Effector memory CD4-positive, alpha-beta T cell (primary cell): ENCODE measurements around the gene SPAG16.

Experiments
- DNase-seq, 3 donors: peaks; one replicate each; pipeline ENCODE4 v3.0.0-alpha.2; 2020
- H3K27ac ChIP-seq: 2 replicates; pipeline ENCODE4 v1.7.0; 2013; ENCODE audit warnings: mild to moderate bottlenecking, low read length, moderate library complexity; ENCODE audit not compliant: insufficient read depth, poor library complexity, severe bottlenecking
- H3K27me3 ChIP-seq: replicated peaks from 2 replicates; pipeline ENCODE4 v1.7.0; 2013; ENCODE audit warnings: mild to moderate bottlenecking, low read length; ENCODE audit not compliant: insufficient read depth, control insufficient read depth, poor library complexity, severe bottlenecking
- H3K36me3 ChIP-seq: 2 replicates; pipeline ENCODE4 v1.7.0; 2013; ENCODE audit warnings: mild to moderate bottlenecking, low read length, moderate library complexity; ENCODE audit not compliant: control insufficient read depth, insufficient read depth
- H3K4me1 ChIP-seq: 2 replicates; pipeline ENCODE4 v1.7.0; 2013; ENCODE audit warnings: low read length, mild to moderate bottlenecking; ENCODE audit not compliant: control insufficient read depth, insufficient read depth, poor library complexity, severe bottlenecking
- H3K4me3 ChIP-seq: 2 replicates; pipeline ENCODE4 v1.7.0; 2013; ENCODE audit warnings: low read length, low read depth, mild to moderate bottlenecking; ENCODE audit not compliant: insufficient read depth, poor library complexity, severe bottlenecking
- H3K9me3 ChIP-seq: 2 replicates; pipeline ENCODE4 v1.7.0; 2013; ENCODE audit warnings: mild to moderate bottlenecking, low read length, moderate library complexity; ENCODE audit not compliant: control insufficient read depth

Gene SPAG16

DNA sequence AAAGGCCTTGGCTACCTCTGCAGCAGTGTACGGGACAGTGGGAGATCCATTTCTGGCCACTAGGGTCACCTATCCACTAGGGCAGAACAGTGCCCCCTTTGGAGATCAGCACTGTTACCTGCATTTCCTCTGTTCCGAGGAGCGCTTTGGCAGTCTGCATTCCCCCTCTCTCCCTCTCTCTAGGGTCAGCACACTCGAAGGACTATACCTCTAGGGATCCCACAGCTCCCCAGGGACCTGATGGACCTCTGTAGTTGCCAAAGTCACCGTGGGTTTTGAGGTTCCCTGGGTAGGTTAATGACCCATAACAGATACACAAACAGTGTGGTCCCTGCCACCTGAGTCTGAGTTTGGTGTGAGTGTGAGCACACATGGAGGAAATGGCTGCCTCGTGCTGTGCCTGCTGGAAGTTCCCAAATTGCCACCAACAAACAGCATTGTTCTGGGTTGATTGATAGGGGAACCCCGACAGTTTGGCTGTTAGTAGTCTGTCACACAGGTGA, 1026.8 kb downstream of the SPAG16 start:
- Histone ChIP-seq H3K27me3 (no peaks in the 10 kb centered on the region), H3K4me3 (no peak overlapping the region), H3K9me3 (no peaks in the 10 kb centered on the region), H3K36me3 (no peaks in the 10 kb centered on the region), H3K4me1 (no peaks in the 10 kb centered on the region), H3K27ac (no peak overlapping the region)
- no peak for DNase-seq

DNA sequence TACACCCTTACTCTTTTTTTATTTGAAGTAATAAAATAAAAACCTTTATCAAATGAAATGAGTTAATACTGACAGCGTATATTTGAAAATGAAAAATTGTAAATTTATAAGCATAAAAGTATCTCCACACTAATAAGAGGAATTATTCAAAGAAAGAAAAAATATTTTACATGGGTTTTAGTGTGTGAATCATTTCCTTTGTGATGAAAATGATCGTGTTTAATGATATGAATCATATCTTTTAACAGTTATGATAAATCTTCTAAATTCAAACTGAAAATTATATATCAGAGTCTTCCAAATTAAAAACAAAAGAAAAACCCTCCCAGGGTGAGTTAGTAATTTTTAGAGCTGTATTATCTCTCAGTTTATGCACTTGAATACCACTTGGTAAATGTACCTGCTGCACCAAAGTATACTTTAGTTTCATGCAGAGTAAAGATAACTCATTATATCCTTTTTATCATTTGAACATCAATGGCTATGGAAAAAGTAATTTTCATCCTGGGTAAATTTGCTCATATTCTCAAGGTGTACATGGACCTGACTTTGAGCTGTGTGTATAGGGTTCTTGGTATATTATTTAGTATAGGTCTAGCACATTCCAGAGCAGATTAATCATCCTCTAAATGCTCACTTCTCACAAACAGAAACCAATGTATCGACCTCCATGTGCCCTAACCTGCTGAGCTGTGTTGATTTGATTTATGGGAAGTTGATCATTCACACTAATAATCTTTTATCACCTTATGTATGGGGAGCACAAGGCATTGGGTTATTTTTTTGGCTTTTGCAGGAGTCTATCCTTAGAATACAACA, 1027.9 kb downstream of the SPAG16 start:
- no peak for DNase-seq
- Histone ChIP-seq H3K4me3 (no peak overlapping the region), H3K27me3 (no peaks in the 10 kb centered on the region), H3K4me1 (no peaks in the 10 kb centered on the region), H3K9me3 (no peaks in the 10 kb centered on the region), H3K27ac (no peak overlapping the region), H3K36me3 (no peaks in the 10 kb centered on the region)

DNA sequence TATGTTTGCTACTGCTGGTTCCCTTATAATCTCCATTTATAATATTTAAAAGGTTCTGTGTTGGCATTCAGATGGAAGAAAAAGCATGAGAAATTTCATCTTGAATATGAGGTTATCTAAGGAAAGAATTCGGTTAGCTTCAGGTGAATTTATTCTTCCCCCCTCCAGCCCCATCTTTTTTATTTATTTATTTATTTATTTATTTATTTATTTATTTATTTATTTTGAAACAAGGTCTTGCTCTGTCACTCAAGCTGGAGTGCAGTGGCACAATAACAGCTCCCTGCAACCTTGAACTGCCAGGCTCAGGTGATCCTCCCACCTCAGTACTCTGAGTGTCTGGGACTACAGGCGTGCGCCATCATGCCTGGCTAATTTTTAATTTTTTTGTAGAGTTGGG, 1031.1 kb downstream of the SPAG16 start:
- no peaks in the 10 kb centered on the region for H3K4me1 ChIP-seq
- H3K9me3 ChIP-seq: no peaks in the 10 kb centered on the region
- no peak overlapping the region for H3K27ac ChIP-seq
- no peak for DNase-seq
- no peaks in the 10 kb centered on the region for H3K27me3 ChIP-seq
- no peak overlapping the region for H3K4me3 ChIP-seq
- H3K36me3 ChIP-seq: no peaks in the 10 kb centered on the region

DNA sequence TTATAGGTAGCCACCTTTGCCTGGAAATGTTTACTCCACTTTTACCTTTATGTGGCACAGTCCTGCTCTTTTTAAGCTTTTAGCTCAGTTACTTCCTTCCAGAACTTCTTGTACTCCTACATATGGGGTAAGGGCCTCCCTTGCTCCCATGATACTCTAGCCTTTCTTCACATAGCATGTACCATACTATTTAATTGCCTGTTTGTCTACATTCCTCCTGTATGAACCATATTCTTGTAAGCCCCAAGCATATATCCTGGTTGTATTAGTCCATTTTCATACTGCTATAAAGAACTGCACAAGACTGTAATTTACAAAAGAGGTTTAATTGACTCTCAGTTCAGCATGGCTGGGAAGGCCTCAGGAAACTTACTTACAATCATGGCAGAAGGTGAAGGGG, 1035.9 kb downstream of the SPAG16 start:
- no peaks in the 10 kb centered on the region for H3K9me3 ChIP-seq
- H3K27ac ChIP-seq: no peak overlapping the region
- H3K27me3 ChIP-seq: no peaks in the 10 kb centered on the region
- H3K4me3 ChIP-seq: no peak overlapping the region
- H3K4me1 ChIP-seq: no peaks in the 10 kb centered on the region
- H3K36me3 ChIP-seq: no peaks in the 10 kb centered on the region
- no peak for DNase-seq

DNA sequence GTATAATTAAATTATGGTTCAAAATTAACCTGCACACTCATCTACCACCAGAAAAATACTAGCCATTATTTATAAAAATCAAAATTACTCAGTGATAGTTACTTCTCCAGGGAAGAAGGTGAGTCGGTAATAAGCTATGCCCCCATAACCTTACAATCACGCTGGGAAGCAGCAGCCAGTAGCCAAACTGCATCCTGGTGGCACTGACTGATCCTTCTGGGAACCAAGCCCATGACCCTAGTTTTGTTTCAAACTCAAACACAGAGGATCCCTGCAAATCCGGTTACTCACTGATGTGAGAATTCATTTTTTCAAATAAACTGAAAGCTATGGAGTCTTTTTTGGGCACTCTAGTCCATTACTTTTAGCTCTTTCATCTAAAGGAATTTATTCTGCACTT, 1038.4 kb downstream of the SPAG16 start:
- no peak for DNase-seq
- H3K9me3 ChIP-seq: no peaks in the 10 kb centered on the region

DNA sequence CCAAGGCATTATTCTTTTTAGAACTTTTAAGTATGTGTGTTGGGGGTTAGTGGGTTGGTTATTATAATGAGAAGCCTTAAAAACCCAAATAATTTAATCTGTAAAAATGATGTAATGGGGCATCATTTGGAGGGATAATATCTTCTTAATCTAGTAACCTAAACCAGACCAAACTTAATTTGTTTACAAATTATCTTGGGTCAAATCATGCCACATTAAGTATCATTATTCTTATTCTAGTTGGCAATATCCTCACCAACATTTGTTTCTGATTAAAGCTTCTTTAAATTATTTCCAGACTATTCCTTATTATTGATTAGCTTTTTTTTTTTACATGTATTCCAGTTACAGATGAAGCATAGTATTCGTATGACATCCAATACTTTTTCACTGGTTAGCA, 1041.1 kb downstream of the SPAG16 start:
- Histone ChIP-seq H3K4me1 (no peaks in the 10 kb centered on the region), H3K27me3 (no peaks in the 10 kb centered on the region), H3K9me3 (no peaks in the 10 kb centered on the region), H3K36me3 (no peaks in the 10 kb centered on the region), H3K27ac (no peak overlapping the region), H3K4me3 (no peak overlapping the region)
- no peak for DNase-seq

More for the DNA sequence above, 1038.4 kb downstream of the SPAG16 start:
- no peak overlapping the region for H3K27ac ChIP-seq
- H3K4me1 ChIP-seq: no peaks in the 10 kb centered on the region
- no peaks in the 10 kb centered on the region for H3K36me3 ChIP-seq
- no peak overlapping the region for H3K4me3 ChIP-seq
- no peaks in the 10 kb centered on the region for H3K27me3 ChIP-seq

DNA sequence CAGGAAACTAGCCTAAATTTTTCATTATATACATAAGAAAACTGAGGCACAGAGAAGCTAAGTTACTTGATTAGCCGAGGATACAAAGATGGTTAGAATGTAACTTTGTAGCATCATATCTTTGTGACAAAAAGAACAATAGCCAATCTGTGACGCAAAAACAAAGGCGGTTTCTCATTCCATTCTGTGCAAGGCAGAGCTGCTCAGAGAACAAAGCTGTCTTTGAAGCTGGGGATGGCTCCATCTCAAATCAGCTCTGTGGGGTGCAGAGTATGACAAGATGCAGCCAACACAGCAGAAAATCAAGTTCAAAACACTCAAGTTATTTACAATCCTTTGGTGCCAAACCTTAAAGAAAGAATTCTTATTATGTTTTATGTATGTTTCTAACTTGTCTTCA, 1044.7 kb downstream of the SPAG16 start:
- Histone ChIP-seq H3K4me1 (no peaks in the 10 kb centered on the region), H3K27ac (no peak overlapping the region), H3K36me3 (no peaks in the 10 kb centered on the region), H3K27me3 (no peaks in the 10 kb centered on the region), H3K4me3 (no peak overlapping the region), H3K9me3 (no peaks in the 10 kb centered on the region)
- no peak for DNase-seq

DNA sequence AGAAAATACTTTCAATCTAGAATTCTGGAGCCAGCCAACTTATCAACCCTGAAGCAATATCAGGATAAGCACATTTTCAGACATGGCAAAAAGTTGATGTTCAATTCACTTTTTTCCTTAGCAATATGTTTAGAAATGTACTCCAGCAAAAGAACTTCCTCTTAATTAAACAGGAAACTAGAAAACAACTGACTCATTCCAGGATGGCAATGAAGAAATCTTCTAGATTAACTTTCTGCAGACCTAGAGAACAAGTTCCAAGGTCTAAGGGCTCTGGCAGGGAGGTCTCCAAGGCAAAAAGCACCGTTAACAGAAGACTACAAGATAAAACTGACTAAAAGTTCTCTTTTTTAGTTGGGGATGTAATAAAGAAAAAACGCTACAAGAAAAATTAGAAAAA, 1057.4 kb downstream of the SPAG16 start:
- H3K4me3 ChIP-seq: no peak overlapping the region
- DNase-seq: no peak
- H3K36me3 ChIP-seq: no peaks in the 10 kb centered on the region
- H3K27ac ChIP-seq: no peak overlapping the region
- no peaks in the 10 kb centered on the region for H3K9me3 ChIP-seq
- H3K27me3 ChIP-seq: no peaks in the 10 kb centered on the region
- no peaks in the 10 kb centered on the region for H3K4me1 ChIP-seq

DNA sequence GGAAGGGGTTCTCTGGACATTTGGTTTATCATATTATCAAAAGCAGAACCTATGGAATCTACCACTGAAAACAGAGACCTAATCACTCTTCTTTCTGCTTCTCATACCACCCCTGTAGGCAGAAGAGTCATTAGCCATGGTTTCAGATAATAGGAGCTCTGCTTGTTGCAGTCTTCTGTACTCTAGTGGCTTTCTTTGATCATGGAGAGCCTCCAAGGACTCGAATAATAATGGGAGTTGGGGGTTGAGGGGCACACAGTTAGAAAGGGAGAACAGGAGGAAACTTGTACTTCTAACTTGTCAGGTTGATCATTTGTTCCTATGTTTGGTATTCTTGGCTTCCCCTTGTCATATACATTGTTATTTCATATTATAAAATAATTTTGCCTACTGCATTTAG, 1074.2 kb downstream of the SPAG16 start:
- no peaks in the 10 kb centered on the region for H3K36me3 ChIP-seq
- no peak overlapping the region for H3K27ac ChIP-seq
- H3K4me1 ChIP-seq: no peaks in the 10 kb centered on the region
- H3K9me3 ChIP-seq: no peaks in the 10 kb centered on the region
- H3K4me3 ChIP-seq: no peak overlapping the region
- DNase-seq: no peak
- H3K27me3 ChIP-seq: no peaks in the 10 kb centered on the region

DNA sequence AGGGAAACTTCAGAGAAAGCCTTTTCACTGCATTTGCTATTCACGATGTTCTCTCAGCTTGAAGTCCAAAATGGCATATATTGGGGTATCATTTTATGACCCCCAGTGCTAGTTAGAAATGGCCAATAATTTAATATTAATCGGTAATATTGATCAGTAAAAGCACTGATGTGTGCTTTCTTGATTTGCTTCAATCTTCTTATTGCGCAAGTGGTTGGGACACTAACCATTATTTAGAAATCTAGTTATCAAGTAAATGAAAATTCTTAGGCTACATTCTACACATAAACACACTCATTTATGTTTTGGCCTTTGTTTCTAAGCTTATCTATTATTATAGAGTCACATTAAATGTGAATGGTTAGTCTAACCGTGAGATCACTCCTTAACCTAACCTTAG, 1076.9 kb downstream of the SPAG16 start:
- DNase-seq: no peak
- H3K4me3 ChIP-seq: no peak overlapping the region
- H3K27ac ChIP-seq: no peak overlapping the region
- no peaks in the 10 kb centered on the region for H3K9me3 ChIP-seq
- no peaks in the 10 kb centered on the region for H3K36me3 ChIP-seq
- no peaks in the 10 kb centered on the region for H3K27me3 ChIP-seq
- no peaks in the 10 kb centered on the region for H3K4me1 ChIP-seq
